Activated T-helper 2 cell treated with anti-CD3 and anti-CD28 coated beads, Interferon-gamma antibody, Interleukin-2, Interleukin-4, amounts not matched to agents 10 μg/mL and 5 μg/mL and 100 μg/mL, durations not matched to agents 14 hours and 24 hours and 36 hours (primary cell): Measurements from ENCODE around the gene NTRK1. TPM values are rescaled to one million over a fixed set of nuclear protein-coding genes. Genes with fewer than 3 reads are reported as not detected.

Experiments
- DNase-seq: peaks from one replicate; pipeline ENCODE4 v3.0.0; 2021; ENCODE audit warnings: low spot score
- H3K27ac Mint-ChIP-seq: one replicate; pipeline ENCODE4 v1.8.0; 2021; ENCODE audit warnings: mixed read lengths
- H3K27me3 Mint-ChIP-seq: one replicate; pipeline ENCODE4 v1.8.0; 2021; ENCODE audit warnings: low read depth, mixed read lengths
- H3K36me3 Mint-ChIP-seq: one replicate; pipeline ENCODE4 v1.8.0; 2021; ENCODE audit warnings: low read depth, mixed read lengths
- H3K4me1 Mint-ChIP-seq: one replicate; pipeline ENCODE4 v1.8.0; 2021; ENCODE audit warnings: low read depth, mixed read lengths
- H3K4me3 Mint-ChIP-seq: one replicate; pipeline ENCODE4 v1.8.0; 2021; ENCODE audit warnings: low read depth, mild to moderate bottlenecking, moderate library complexity, mixed read lengths
- H3K9me3 Mint-ChIP-seq: one replicate; pipeline ENCODE4 v1.8.0; 2021; ENCODE audit warnings: mixed read lengths
- intact Hi-C: fragments of 100-400 bp; cut with micrococcal nuclease; formaldehyde crosslinking; loops from one replicate; pipeline ENCODE4 v1.15.1; 2023
- total RNA-seq: library from RNA; stranded (reverse); gene quantifications from 2 replicates; pipeline ENCODE4 v1.2.3, GENCODE V29; 2022

Gene NTRK1
- total RNA-seq, 1 donor from 2014 or later = 252 TPM

DNA sequence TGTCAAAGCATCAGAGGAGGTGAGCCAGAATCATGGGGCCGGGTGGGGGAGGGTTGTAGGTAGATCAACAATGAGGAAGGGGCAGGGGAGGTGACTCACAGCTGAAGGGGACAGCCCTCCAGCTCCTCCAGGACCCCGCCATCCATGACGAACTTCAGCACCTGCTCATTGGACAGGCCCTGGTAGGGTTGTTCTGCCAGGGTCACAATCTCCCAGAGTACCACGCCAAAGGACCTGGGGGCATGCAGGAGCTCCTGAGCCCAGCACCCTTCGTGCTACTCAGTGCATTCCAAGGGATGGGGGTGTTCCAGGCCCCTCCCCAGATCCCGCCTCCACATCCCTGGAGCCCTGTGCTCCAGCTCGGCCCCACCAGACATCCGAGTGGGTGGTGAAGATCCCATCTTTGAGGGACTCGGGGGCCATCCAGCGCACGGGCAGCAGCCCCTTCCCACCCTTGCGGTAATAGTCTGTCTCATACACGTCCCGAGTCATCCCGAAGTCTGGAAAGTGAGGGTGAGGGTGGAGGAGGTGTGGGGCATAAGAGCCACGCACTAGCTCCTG is 19.3 kb upstream of the NTRK1 start:
- Mint-ChIP-seq H3K4me1 (peaks cover 26% of the 10 kb centered on the region), H3K27me3 (peaks cover 43% of the 10 kb centered on the region), H3K36me3 (no peaks in the 10 kb centered on the region), H3K27ac (no peak overlapping the region), H3K4me3 (no peak overlapping the region), H3K9me3 (no peaks in the 10 kb centered on the region)
- DNase-seq = no peak
- intact Hi-C loops = no loop called here

DNA sequence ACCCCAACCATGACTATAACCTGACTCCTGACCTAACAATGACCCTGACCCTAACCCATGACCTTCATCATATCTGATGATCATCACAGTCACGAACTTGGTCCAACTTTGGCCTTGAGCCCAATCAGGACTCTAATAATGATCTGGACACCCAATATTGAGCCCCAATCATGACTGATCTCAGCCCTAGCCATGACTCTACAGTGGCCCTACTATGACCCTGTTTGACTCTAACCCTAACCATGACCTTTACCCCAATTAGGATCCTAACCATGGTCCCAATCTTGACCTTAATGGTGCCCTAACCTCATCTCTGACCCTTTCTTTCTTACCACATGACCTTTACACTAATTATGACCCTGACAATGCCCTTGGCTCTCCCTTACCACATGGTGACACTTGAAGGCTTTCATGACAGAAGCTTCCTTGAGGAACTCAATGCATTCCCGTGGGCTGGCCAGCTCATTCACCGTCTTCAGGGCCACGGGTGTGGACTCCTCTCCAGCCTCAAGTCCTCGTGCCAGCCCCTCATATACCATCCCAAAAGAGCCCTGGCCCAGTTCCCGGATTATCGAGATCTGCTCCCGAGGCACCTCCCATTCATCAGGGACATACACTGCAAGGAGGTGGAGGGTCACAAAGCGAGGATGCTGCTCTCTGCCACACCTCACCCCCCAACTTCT is 17.9 kb upstream of the NTRK1 start:
- H3K9me3 Mint-ChIP-seq = no peaks in the 10 kb centered on the region
- no peak overlapping the region for H3K27ac Mint-ChIP-seq
- intact Hi-C loops = no loop called here
- no peaks in the 10 kb centered on the region for H3K36me3 Mint-ChIP-seq
- H3K4me3 Mint-ChIP-seq = no peak overlapping the region
- DNase-seq = no peak
- peaks cover 56% of the 10 kb centered on the region for H3K27me3 Mint-ChIP-seq
- peaks cover 19% of the 10 kb centered on the region for H3K4me1 Mint-ChIP-seq

DNA sequence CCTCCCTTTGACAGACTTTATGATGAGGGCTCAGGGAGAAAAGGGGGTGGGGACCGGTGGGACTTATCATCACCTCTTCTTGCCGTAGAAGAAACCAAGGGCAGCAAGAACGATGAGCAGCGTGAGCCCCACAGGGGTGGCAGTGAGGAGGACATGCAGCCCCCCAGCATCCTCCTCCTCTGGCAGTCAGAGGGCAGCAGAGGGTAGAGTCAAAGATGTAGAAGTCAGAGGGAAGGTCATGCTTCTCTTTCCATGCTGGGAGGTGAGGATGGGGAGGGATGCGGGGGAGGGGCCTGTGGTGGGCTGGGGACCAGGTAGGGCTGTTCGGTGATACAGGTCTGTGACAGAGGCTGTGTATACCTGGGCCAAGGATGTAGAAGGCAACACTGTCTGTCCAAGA is 16.6 kb upstream of the NTRK1 start:
- no peak overlapping the region for H3K27ac Mint-ChIP-seq
- peaks cover 22% of the 10 kb centered on the region for H3K4me1 Mint-ChIP-seq
- DNase-seq = no peak
- intact Hi-C loops = no loop called here
- H3K36me3 Mint-ChIP-seq = no peaks in the 10 kb centered on the region
- H3K9me3 Mint-ChIP-seq = no peaks in the 10 kb centered on the region
- no peak overlapping the region for H3K4me3 Mint-ChIP-seq
- H3K27me3 Mint-ChIP-seq = peaks cover 61% of the 10 kb centered on the region

DNA sequence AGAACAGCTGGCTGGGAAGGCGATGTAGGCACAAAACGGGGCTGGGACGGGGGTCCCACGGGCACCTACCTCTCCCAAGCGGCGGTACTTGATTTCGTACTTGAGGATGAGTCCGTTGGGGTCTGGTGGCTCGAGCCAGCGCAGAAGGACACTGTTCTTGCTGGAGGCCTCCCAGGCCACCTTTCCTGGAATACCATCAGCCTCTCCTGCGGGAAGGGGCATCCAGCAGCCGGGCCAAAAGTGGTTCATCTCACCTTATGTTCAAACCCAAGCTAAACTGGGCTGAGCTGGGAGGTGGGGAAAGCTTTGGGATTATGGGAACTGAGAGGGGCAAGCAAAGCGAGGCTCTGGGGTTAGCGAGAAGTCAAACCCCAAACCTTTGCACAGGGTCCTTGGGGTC is 16.0 kb upstream of the NTRK1 start:
- no peaks in the 10 kb centered on the region for H3K36me3 Mint-ChIP-seq
- H3K9me3 Mint-ChIP-seq = no peaks in the 10 kb centered on the region
- intact Hi-C loops = no loop called here
- peaks cover 23% of the 10 kb centered on the region for H3K4me1 Mint-ChIP-seq
- no peak overlapping the region for H3K27ac Mint-ChIP-seq
- DNase-seq = no peak
- H3K27me3 Mint-ChIP-seq = peaks cover 61% of the 10 kb centered on the region
- no peak overlapping the region for H3K4me3 Mint-ChIP-seq

DNA sequence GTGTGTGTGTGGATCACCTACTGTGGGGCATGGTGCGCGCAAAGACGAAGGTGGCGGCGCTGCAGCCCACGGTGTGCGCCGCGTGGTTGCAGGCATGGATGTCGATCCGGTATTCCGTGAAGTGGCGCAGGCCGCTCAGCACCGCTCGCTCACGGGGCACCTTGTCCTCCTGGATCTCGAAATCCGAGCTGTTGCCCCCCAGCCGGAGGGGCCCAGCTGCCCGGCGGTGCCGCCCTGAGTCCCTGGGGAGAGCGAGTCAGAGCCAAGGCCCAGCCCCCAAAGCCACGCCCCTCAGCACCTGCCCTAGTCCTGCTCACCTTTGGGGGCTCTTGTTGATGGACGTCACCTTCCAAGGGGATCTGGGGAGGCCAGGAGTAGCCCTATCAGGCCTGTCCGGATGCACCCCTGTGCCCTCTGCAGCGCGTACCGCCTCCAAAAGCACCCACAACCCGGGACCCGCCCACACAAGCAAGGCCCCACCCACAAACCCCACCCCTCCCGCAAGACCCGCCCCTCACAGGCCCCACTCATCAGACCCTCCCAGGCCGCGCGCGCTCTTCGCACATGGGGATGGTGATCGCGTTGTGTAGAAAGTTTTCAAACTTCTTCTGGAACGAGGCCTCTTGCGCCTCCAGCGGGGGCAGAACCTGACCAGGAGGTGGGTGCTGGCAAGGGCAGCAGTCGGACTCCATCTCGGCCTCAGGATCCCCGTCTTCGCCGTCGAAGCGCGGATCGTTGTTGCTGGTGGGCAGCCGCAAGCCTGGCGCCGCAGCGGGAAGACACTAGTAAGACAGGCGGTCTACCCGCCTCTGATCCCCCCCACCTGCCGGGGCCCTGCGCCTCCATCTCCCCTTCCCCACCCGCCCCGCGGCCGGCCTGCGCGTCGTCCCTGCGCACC is 15.4 kb upstream of the NTRK1 start:
- intact Hi-C loops = no loop called here
- Mint-ChIP-seq H3K27me3 (peaks cover 61% of the 10 kb centered on the region), H3K27ac (no peak overlapping the region), H3K4me3 (peak overlapping the region; percentile 26), H3K36me3 (no peaks in the 10 kb centered on the region), H3K9me3 (no peaks in the 10 kb centered on the region), H3K4me1 (peaks cover 22% of the 10 kb centered on the region)
- DNase-seq = no peak

DNA sequence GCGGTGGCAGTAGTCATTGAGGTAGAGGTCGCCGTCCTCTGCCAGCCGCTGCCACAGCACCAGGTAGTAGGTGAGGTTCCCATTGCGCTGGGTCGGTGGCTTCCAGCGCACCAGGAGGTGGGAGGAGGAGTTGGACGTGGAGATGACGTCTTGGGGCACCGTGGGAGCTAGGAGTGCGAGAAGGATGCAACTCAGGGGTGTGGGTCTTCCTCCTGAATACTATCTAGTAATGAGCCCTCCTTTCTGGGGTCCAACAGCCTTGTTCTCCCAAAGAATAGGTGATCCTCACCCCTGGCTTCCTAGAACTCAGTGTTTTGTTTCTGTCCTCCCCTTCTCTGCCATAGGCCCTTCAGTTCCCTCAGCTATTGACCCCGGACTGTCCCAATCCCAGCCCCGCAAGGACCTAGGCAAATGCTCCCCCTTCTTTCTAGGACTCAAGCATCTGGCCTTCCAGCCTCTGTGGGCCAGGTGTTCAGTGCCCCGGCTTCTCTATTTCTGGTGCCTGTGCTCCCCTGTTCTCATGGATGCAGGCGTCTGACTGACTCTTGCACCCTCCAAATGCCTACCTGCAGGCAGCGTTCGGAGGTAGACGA is 14.6 kb upstream of the NTRK1 start:
- peaks cover 58% of the 10 kb centered on the region for H3K27me3 Mint-ChIP-seq
- H3K27ac Mint-ChIP-seq = no peak overlapping the region
- intact Hi-C loops = no loop called here
- H3K9me3 Mint-ChIP-seq = no peaks in the 10 kb centered on the region
- H3K4me3 Mint-ChIP-seq = no peak overlapping the region
- H3K36me3 Mint-ChIP-seq = no peaks in the 10 kb centered on the region
- no peak for DNase-seq
- peaks cover 22% of the 10 kb centered on the region for H3K4me1 Mint-ChIP-seq

DNA sequence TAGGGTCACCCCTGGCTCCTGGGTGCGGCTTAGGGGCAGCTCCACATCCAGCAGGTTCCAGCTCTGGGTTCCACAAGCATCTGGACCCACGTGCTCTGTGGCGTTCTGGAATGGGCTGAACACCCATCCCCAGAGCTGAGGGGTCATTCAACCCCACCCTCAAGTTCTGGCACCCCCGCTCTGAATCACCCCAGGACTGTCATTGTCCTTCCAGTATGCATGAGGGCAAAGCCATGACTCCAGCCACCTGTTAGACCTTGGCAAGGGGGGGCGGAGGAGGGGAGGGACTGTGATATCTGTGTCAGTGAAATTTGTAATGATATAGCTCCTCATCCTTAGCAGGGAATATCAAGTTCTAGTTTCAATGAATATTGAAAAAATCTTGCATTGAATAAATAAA is 14.0 kb upstream of the NTRK1 start:
- intact Hi-C loops = no loop called here
- H3K4me3 Mint-ChIP-seq = no peak overlapping the region
- H3K4me1 Mint-ChIP-seq = peaks cover 22% of the 10 kb centered on the region
- DNase-seq = no peak
- no peaks in the 10 kb centered on the region for H3K36me3 Mint-ChIP-seq
- H3K27me3 Mint-ChIP-seq = peaks cover 58% of the 10 kb centered on the region
- H3K27ac Mint-ChIP-seq = no peak overlapping the region
- no peaks in the 10 kb centered on the region for H3K9me3 Mint-ChIP-seq

DNA sequence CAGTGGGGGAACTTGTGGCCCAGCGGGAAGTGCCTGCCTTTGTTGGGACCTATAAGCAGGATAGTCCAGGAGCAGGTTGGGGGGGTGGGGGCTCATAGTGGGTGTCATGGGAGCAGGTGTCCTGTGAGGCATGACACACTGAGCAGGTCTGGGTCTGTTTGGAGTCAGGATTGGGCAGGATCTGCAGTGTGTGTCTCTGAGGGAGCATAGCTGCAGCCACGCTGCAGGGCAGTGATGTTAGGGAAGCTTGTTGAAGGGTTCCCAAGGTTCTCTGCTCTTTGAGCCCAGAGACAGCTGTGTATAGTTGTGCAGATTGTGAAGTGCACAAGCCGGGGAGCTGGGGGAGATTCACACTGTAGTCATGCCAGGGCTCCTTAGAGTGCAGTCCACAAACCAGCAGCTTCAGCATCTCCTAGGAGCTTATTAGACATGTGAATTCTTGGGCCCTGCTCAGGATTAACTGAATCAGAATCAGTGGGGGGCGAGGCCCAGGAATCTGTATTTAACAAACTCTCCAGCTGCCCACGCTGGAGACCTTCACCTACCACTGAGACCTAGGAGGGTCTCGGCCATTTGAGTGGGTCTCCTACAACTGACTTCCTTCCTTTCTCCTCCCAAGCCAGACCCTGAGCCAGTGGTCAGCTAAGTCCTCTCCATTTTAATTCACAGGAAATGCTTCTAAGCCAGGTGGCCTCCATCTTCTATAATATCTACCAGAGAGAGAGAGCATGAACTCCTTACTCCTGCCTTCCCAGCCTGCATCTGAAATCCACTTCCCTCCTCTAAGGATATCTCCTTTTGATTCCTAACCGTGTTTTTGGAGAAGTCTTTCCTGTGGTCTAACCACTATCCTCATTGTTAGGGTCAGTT is 12.8 kb upstream of the NTRK1 start:
- DNase-seq = no peak
- peaks cover 22% of the 10 kb centered on the region for H3K4me1 Mint-ChIP-seq
- H3K27me3 Mint-ChIP-seq = peaks cover 47% of the 10 kb centered on the region
- intact Hi-C loops = loop anchor here (2.0 kb wide), 1 partner anchor 13 kb away; no protein-coding TSS in a partner anchor
- no peaks in the 10 kb centered on the region for H3K9me3 Mint-ChIP-seq
- H3K27ac Mint-ChIP-seq = peak overlapping the region; percentile 47
- H3K36me3 Mint-ChIP-seq = no peaks in the 10 kb centered on the region
- H3K4me3 Mint-ChIP-seq = no peak overlapping the region

DNA sequence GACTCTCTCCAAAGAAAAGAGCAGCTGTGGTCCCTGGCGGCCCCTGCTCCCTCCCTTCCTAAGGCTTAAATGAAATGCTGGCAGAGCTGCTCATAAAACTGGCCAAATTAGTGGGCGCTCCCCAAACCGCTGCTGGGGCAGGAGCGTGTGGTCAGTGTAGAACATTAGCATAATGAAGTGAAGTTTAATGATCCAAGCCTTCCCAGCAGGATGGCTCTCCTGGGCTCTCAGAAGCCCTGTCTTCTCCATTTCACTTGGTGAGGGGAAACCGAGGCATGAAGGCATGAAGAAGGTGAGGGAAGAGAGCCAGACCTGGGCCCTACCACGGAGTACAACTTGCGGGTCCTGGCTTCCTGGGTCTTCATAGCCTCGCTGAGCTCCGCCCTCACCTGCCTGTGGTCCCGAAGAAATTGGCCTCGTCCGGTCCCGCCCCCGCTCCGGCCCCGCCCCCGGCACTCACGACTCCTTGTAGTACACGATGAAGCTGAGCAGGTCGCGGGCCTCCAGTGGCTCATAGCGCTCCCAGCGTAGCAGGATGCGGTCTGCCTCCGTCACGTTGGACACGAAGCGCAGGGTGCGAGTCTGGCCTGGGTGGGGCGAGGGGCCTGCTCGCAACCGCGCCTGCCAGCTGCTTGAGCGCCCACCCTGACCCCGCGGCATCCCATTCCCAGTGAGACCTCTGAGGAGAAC is 12.1 kb upstream of the NTRK1 start:
- no peaks in the 10 kb centered on the region for H3K36me3 Mint-ChIP-seq
- DNase-seq = peak; percentile 55
- no peaks in the 10 kb centered on the region for H3K9me3 Mint-ChIP-seq
- H3K4me1 Mint-ChIP-seq = peaks cover 22% of the 10 kb centered on the region
- H3K27ac Mint-ChIP-seq = no peak overlapping the region
- peaks cover 44% of the 10 kb centered on the region for H3K27me3 Mint-ChIP-seq
- intact Hi-C loops = loop anchor here (2.0 kb wide), 1 partner anchor 14 kb away; no protein-coding TSS in a partner anchor
- H3K4me3 Mint-ChIP-seq = peak overlapping the region; percentile 4

DNA sequence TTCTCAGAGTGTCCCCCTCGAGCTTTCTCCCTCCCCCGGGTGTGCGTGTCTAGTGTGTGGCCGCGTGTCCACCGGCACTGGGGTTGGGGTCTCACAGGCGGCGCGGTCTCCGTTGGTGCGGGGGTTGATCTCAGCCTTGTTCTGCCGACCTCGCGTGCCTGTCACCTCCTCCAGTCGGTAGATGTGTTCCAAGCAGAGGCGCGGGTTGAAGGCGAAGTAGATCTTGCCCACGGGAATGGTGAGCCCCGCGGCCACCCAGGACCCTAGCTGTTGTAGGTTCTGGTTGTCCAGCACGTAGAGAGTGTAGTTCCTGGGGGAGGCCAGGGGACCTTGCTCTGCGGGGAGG is 11.5 kb upstream of the NTRK1 start:
- intact Hi-C loops = loop anchor here (2.0 kb wide), 1 partner anchor 14 kb away; no protein-coding TSS in a partner anchor
- Mint-ChIP-seq H3K36me3 (no peaks in the 10 kb centered on the region), H3K9me3 (no peaks in the 10 kb centered on the region), H3K27me3 (peaks cover 42% of the 10 kb centered on the region), H3K4me3 (no peak overlapping the region), H3K27ac (no peak overlapping the region), H3K4me1 (peaks cover 20% of the 10 kb centered on the region)
- no peak for DNase-seq

DNA sequence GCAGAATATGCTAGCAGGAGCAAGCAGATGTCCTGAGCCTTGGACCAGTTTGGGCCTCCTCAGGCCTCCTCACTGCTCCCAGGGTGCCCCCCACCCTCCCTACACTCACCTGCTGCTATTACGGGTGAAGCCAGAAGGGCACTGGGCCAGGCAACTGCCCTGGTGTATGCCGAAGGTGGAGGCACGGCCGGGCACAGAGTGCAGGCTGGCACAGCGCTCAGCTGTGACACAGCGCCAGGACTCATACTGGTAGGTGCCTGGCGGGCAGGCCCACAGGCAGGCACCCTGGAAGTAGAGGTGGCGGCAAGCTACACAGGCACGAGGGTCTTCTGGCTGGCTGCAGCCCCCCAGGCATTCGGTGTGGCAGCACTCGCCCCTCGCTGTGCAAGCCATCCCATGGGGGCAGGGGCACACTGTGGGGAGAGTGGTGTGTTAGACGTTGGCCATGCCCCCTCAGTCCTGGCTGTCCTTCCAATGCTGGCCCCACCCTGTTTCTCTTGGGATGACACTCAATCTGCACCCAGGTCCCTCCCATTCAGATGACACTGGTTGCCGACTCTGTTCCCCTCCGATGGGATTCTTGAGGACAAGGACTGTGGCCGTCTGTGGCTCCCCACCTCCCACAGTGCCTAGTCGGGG is 8.8 kb upstream of the NTRK1 start:
- Mint-ChIP-seq H3K4me3 (no peak overlapping the region), H3K36me3 (no peaks in the 10 kb centered on the region), H3K27ac (no peak overlapping the region), H3K9me3 (no peaks in the 10 kb centered on the region), H3K27me3 (peaks cover 27% of the 10 kb centered on the region), H3K4me1 (peaks cover 17% of the 10 kb centered on the region)
- intact Hi-C loops = no loop called here
- DNase-seq = no peak
